ENCODE measurements around the gene RLF.

The RLF gene

GRCh38 chr1:40241362-40241761 is 80.2 kb downstream of the RLF start:
- no peak for TF ChIP-seq CTCF (IDR thresholded peaks at IDR 0.05; ENCODE audit: low read depth, low read length)
- no peak for DNase-seq (ENCODE audit: extremely low read depth, low read depth)

- TF ChIP-seq CTCF (IDR thresholded peaks at IDR 0.05; ENCODE audit: low read depth, low read length): no peak
- no peak for DNase-seq (ENCODE audit: extremely low read depth, low read depth)
Observed at GRCh38 chr1:40243351-40243750, 82.2 kb downstream of the RLF start.

GRCh38 chr1:40244138-40244744 is 83.1 kb downstream of the RLF start:
- no peak for TF ChIP-seq CTCF (IDR thresholded peaks at IDR 0.05; ENCODE audit: low read depth, low read length)
- DNase-seq (ENCODE audit: extremely low read depth, low read depth): no peak

- DNase-seq (ENCODE audit: extremely low read depth, low read depth): no peak
- TF ChIP-seq CTCF (IDR thresholded peaks at IDR 0.05; ENCODE audit: low read depth, low read length): no peak
Observed at GRCh38 chr1:40245686-40246085, 84.5 kb downstream of the RLF start.

GRCh38 chr1:40247655-40248054 is 86.5 kb downstream of the RLF start, which contains the start of gene TMCO2:
TSS of gene TMCO2 (plus strand) at chr1:40247937. CDS start at chr1:40247994, 57 bp downstream.
- DNase-seq (ENCODE audit: extremely low read depth, low read depth): no peak
- TF ChIP-seq CTCF (IDR thresholded peaks at IDR 0.05; ENCODE audit: low read depth, low read length): no peak

- no peak for TF ChIP-seq CTCF (IDR thresholded peaks at IDR 0.05; ENCODE audit: low read depth, low read length)
- no peak for DNase-seq (ENCODE audit: extremely low read depth, low read depth)
Observed at GRCh38 chr1:40248412-40248811, 87.2 kb downstream of the RLF start.

GRCh38 chr1:40251456-40251855 is 90.3 kb downstream of the RLF start:
- DNase-seq (ENCODE audit: extremely low read depth, low read depth): no peak
- TF ChIP-seq CTCF (IDR thresholded peaks at IDR 0.05; ENCODE audit: low read depth, low read length): no peak

Data from AG09319 (cell line).